Gastroesophageal sphincter (tissue), 4 donors: Measurements from ENCODE around the gene GNPTG. TPM values are rescaled to one million over a fixed set of nuclear protein-coding genes. Genes with fewer than 3 reads are reported as not detected.

ENCODE experiments used
- ATAC-seq: fragments of 150-250 bp; one replicate; pipeline ENCODE4 v1.9.1; 2016; ENCODE audit warnings: mild to moderate bottlenecking, moderate library complexity
- H3K27ac ChIP-seq, 4 donors: fragments of 200-600 bp; sonication (generic) in 3 of 4; 1 replicate in 3 of 4; 2 replicates in 1 of 4; pipeline ENCODE4 v1.5.1; 2016 to 2019
- H3K27me3 ChIP-seq: fragments of 200-600 bp; sonication (generic); one replicate; pipeline ENCODE4 v1.5.1; 2019
- H3K36me3 ChIP-seq, 2 donors: fragments of 200-600 bp; sonication (generic); one replicate each; pipeline ENCODE4 v1.5.1; 2019; ENCODE audit warnings: control low read depth in 1 of 2
- H3K4me1 ChIP-seq, 3 donors: fragments of 200-600 bp; sonication (generic); 1 replicate in 2 of 3; 2 replicates in 1 of 3; pipeline ENCODE4 v1.5.1; 2016 to 2019; ENCODE audit warnings: control low read depth in 2 of 3
- H3K4me3 ChIP-seq, 2 donors: fragments of 200-600 bp; sonication (generic); one replicate each; pipeline ENCODE4 v1.5.1; 2019; ENCODE audit warnings: mild to moderate bottlenecking in 1 of 2, moderate library complexity in 1 of 2
- H3K9me3 ChIP-seq, 3 donors: fragments of 200-600 bp; sonication (generic); one replicate each; pipeline ENCODE4 v1.5.1; 2017 to 2019; ENCODE audit warnings: control low read depth in 2 of 3
- CTCF ChIP-seq, 4 experiments: fragments of 200-600 bp in 2 of 4; fragments of 450-650 bp in 2 of 4; sonication (generic) in 1 of 4; IDR thresholded peaks; one replicate each; pipeline ENCODE4 v1.5.1; 2017 to 2019; ENCODE audit warnings: antibody characterized with exemption in 4 of 4, mild to moderate bottlenecking in 2 of 4, moderate library complexity in 2 of 4
- EP300 ChIP-seq: sonication (generic); formaldehyde crosslinking; IDR thresholded peaks from one replicate; pipeline ENCODE4 v1.6.1; 2017; ENCODE audit warnings: antibody characterized with exemption, mild to moderate bottlenecking
- POLR2A ChIP-seq, 2 donors: fragments of 450-650 bp; IDR thresholded peaks; one replicate each; pipeline ENCODE4 v1.6.1; 2017; ENCODE audit warnings: antibody characterized with exemption in 2 of 2, mild to moderate bottlenecking in 2 of 2, moderate library complexity in 1 of 2
- POLR2AphosphoS5 ChIP-seq: sonication (generic); formaldehyde crosslinking; IDR thresholded peaks from one replicate; pipeline ENCODE4 v1.6.1; 2017; ENCODE audit warnings: antibody characterized with exemption
- WGBS, 2 donors: methylation state at CpG; one replicate each; pipeline ENCODE4 v1.1.5; 2018; ENCODE audit warnings: low coverage in 1 of 2; 5-methylcytosine and 5-hydroxymethylcytosine counted together
- total RNA-seq, 4 donors: library from RNA; depleted of rRNA; stranded (reverse); fragments of >200 nt; gene quantifications; one replicate each; pipeline ENCODE4 v1.1.0, GENCODE V29; 2016

GNPTG gene
- total RNA-seq, 4 donors from 2014 or later = 45.1 to 55.3 (median 50.5) TPM

GRCh38 chr16:1375741-1376410 is 24.1 kb downstream of the GNPTG start:
- H3K4me3 ChIP-seq = no peak overlapping the region
- H3K27ac ChIP-seq = no peak overlapping the region
- peaks cover 0 to 29% (median 10%) of the 10 kb centered on the region in 3 donors for H3K4me1 ChIP-seq
- no peaks in the 10 kb centered on the region for H3K9me3 ChIP-seq
- H3K36me3 ChIP-seq = peaks cover 0 to 60% of the 10 kb centered on the region in 2 donors
- WGBS, 2 donors = 95% methylated on average over 2 of the region's 19 CpGs; no CpG with 5 or more reads in 1 of the 2 donors
- TF ChIP-seq POLR2AphosphoS5 (no peak), POLR2A (IDR thresholded peaks at IDR 0.05) (no peak), CTCF (IDR thresholded peaks at IDR 0.05) (no peak), EP300 (no peak)
- H3K27me3 ChIP-seq = no peaks in the 10 kb centered on the region
- ATAC-seq = no peak

- WGBS, 2 donors = 85% methylated on average over 4 of the region's 10 CpGs; no CpG with 5 or more reads in 1 of the 2 donors
- ATAC-seq = no peak
- Histone ChIP-seq H3K4me1 (peaks cover 0 to 29% (median 10%) of the 10 kb centered on the region in 3 donors), H3K9me3 (no peaks in the 10 kb centered on the region), H3K27me3 (no peaks in the 10 kb centered on the region), H3K27ac (no peak overlapping the region), H3K36me3 (peaks cover 0 to 61% of the 10 kb centered on the region in 2 donors), H3K4me3 (no peak overlapping the region)
- TF ChIP-seq EP300 = no peak
- TF ChIP-seq CTCF (IDR thresholded peaks at IDR 0.05) = no peak
- TF ChIP-seq POLR2A (IDR thresholded peaks at IDR 0.05) = no peak
- no peak for TF ChIP-seq POLR2AphosphoS5
Measured at GRCh38 chr16:1377406-1378010, 25.8 kb downstream of the GNPTG start.

- TF ChIP-seq EP300 = no peak
- no peak for TF ChIP-seq CTCF (IDR thresholded peaks at IDR 0.05)
- Histone ChIP-seq H3K27ac (peak overlapping the region in 2 of 4 donors; percentile 74 to 77), H3K36me3 (peaks cover 0 to 68% of the 10 kb centered on the region in 2 donors), H3K4me3 (peak overlapping the region in 1 of 2 donors; percentile 60), H3K27me3 (no peaks in the 10 kb centered on the region), H3K9me3 (no peaks in the 10 kb centered on the region), H3K4me1 (peaks cover 0 to 29% (median 10%) of the 10 kb centered on the region in 3 donors)
- WGBS, 2 donors = no CpG with 5 or more reads among the region's 25 CpGs
- ATAC-seq = no peak
Measured at GRCh38 chr16:1378087-1378803, 26.5 kb downstream of the GNPTG start.

- no peaks in the 10 kb centered on the region for H3K9me3 ChIP-seq
- no peaks in the 10 kb centered on the region for H3K27me3 ChIP-seq
- peak overlapping the region; percentile 19 to 77 (median 60) for H3K27ac ChIP-seq
- peak in 1 of 2 donors; percentile 14 for TF ChIP-seq POLR2A (IDR thresholded peaks at IDR 0.05)
- peak; percentile 85 for TF ChIP-seq POLR2AphosphoS5
- no peak for TF ChIP-seq EP300
- TF ChIP-seq CTCF (IDR thresholded peaks at IDR 0.05) = no peak
- ATAC-seq = peak; percentile 86
- WGBS, 2 donors = no CpG with 5 or more reads among the region's 31 CpGs
- H3K4me1 ChIP-seq = peaks cover 0 to 29% (median 10%) of the 10 kb centered on the region in 3 donors
- peaks cover 0 to 74% of the 10 kb centered on the region in 2 donors for H3K36me3 ChIP-seq
- peak overlapping the region; percentile 30 to 60 for H3K4me3 ChIP-seq
Measured at GRCh38 chr16:1378804-1379303, 27.1 kb downstream of the GNPTG start.
